ENCODE results near the gene ZNF497. TPM values are rescaled to one million over a fixed set of nuclear protein-coding genes. Genes with fewer than 3 reads are reported as not detected.

Gene ZNF497
- total and polyA plus RNA-seq, 10 of the 15 experiments (the other 5 are each of a cell fraction or from before 2014, with no cell fraction given), result 0.09 to 0.82 (median 0.28) TPM

GRCh38 chr19:58338825-58339558 is 23.6 kb downstream of the ZNF497 start:
- TF ChIP-seq, protein P1, sequence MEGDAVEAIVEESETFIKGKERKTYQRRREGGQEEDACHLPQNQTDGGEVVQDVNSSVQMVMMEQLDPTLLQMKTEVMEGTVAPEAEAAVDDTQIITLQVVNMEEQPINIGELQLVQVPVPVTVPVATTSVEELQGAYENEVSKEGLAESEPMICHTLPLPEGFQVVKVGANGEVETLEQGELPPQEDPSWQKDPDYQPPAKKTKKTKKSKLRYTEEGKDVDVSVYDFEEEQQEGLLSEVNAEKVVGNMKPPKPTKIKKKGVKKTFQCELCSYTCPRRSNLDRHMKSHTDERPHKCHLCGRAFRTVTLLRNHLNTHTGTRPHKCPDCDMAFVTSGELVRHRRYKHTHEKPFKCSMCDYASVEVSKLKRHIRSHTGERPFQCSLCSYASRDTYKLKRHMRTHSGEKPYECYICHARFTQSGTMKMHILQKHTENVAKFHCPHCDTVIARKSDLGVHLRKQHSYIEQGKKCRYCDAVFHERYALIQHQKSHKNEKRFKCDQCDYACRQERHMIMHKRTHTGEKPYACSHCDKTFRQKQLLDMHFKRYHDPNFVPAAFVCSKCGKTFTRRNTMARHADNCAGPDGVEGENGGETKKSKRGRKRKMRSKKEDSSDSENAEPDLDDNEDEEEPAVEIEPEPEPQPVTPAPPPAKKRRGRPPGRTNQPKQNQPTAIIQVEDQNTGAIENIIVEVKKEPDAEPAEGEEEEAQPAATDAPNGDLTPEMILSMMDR (IDR thresholded peaks at IDR 0.05 in 2 of 3, conservative IDR thresholded peaks at IDR 0.05 in 1 of 3; ENCODE audit: control insufficient read depth in 2 of 3, extremely low read depth in 1 of 3, insufficient read depth in 1 of 3, low read depth in 3 of 3, low read length in 3 of 3), result 0 out of 6 replicates have a peak, but pooled peaks of 1 of the 3 experiments have one; percentile 0
- TF ChIP-seq CHD1 (IDR thresholded peaks at IDR 0.05; ENCODE audit: low read depth, low read length), result no peak
- Histone ChIP-seq H3K79me2 (ENCODE audit: control insufficient read depth, insufficient read depth, low read length) (no peaks in the 10 kb centered on the region), H4K20me1 (ENCODE audit: control insufficient read depth, insufficient read depth) (no peaks in the 10 kb centered on the region; the same call in 1 of the 2 replicates), H3K27me3 (replicated peaks in 1 of 2; ENCODE audit: control insufficient read depth in 2 of 2, insufficient read depth in 2 of 2, low read length in 1 of 2) (no peaks in the 10 kb centered on the region), H3K4me3 (no peak overlapping the region), H2AFZ (ENCODE audit: control insufficient read depth, low read depth, low read length) (no peak overlapping the region), H3K36me3 (ENCODE audit: control insufficient read depth in 2 of 2, insufficient read depth in 2 of 2, low read length in 1 of 2) (peaks cover 7 to 11% of the 10 kb centered on the region in 2 experiments; a peak in 3 of 4 replicates), H3K27ac (ENCODE audit: control insufficient read depth, insufficient read depth) (no peak overlapping the region), H3K9me3 (replicated peaks; ENCODE audit: control insufficient read depth, insufficient read depth, low read length) (no peaks in the 10 kb centered on the region; the same call in 2 of the 3 replicates), H3K4me1 (ENCODE audit: control insufficient read depth, insufficient read depth, low read length) (no peaks in the 10 kb centered on the region), H3K9ac (ENCODE audit: control insufficient read depth, insufficient read depth, low read length) (no peak overlapping the region), H3K4me2 (ENCODE audit: control insufficient read depth, insufficient read depth) (no peak overlapping the region)
- no peak for DNase-seq (ENCODE audit: low read depth, low spot score)
- ChIA-PET CTCF (no interaction called here), SMC1A (ENCODE audit: uncharacterized antibody, unreplicated experiment) (no interaction called here), POLR2A (no interaction called here), RAD21 (ENCODE audit: unreplicated experiment) (no interaction called here)
- in situ Hi-C loops (cut with MboI) (no loop called here), intact Hi-C loops (cut with micrococcal nuclease; ENCODE audit: unreplicated experiment) (no loop called here)
- no peak for ATAC-seq
- 92% methylated on average over 29 of the region's 30 CpGs for WGBS (ENCODE audit: insufficient coverage, insufficient replicate concordance, low lambda C conversion rate, missing lambda C conversion rate)
- no peak for FAIRE-seq
- no TSS peak for BruUV-seq (replicated peaks)

GRCh38 chr19:58338336-58338735 is 24.2 kb downstream of the ZNF497 start:
- H3K9ac ChIP-seq (ENCODE audit: control insufficient read depth, insufficient read depth, low read length), result no peak overlapping the region

More at GRCh38 chr19:58338336-58338735, 24.2 kb downstream of the ZNF497 start:
- CTCF ChIA-PET, result no interaction called here
- Histone ChIP-seq H3K79me2 (ENCODE audit: control insufficient read depth, insufficient read depth, low read length) (no peaks in the 10 kb centered on the region), H3K4me3 (no peak overlapping the region), H2AFZ (ENCODE audit: control insufficient read depth, low read depth, low read length) (no peak overlapping the region), H3K27ac (ENCODE audit: control insufficient read depth, insufficient read depth) (no peak overlapping the region), H3K36me3 (ENCODE audit: control insufficient read depth in 2 of 2, insufficient read depth in 2 of 2, low read length in 1 of 2) (peaks cover 7 to 11% of the 10 kb centered on the region in 2 experiments; a peak in 3 of 4 replicates), H4K20me1 (ENCODE audit: control insufficient read depth, insufficient read depth) (no peaks in the 10 kb centered on the region; the same call in 1 of the 2 replicates), H3K4me2 (ENCODE audit: control insufficient read depth, insufficient read depth) (no peak overlapping the region), H3K9me3 (replicated peaks; ENCODE audit: control insufficient read depth, insufficient read depth, low read length) (no peaks in the 10 kb centered on the region; the same call in 2 of the 3 replicates), H3K27me3 (replicated peaks in 1 of 2; ENCODE audit: control insufficient read depth in 2 of 2, insufficient read depth in 2 of 2, low read length in 1 of 2) (no peaks in the 10 kb centered on the region), H3K4me1 (ENCODE audit: control insufficient read depth, insufficient read depth, low read length) (no peaks in the 10 kb centered on the region)
- 96% methylated on average over 11 of the region's 11 CpGs for WGBS (ENCODE audit: insufficient coverage, insufficient replicate concordance, low lambda C conversion rate, missing lambda C conversion rate)
- RAD21 ChIA-PET (ENCODE audit: unreplicated experiment), result no interaction called here
- DNase-seq (ENCODE audit: low read depth, low spot score) (no peak), FAIRE-seq (no peak), ATAC-seq (no peak)
- in situ Hi-C loops (cut with MboI) (no loop called here), intact Hi-C loops (cut with micrococcal nuclease; ENCODE audit: unreplicated experiment) (no loop called here)
- POLR2A ChIA-PET, result no interaction called here
- TF ChIP-seq SRF (IDR thresholded peaks at IDR 0.05; ENCODE audit: low read depth in 2 of 2, low read length in 2 of 2) (no peak), CBFB (IDR thresholded peaks at IDR 0.05; ENCODE audit: low read depth) (no peak)
- BruUV-seq (replicated peaks), result no TSS peak
- SMC1A ChIA-PET (ENCODE audit: uncharacterized antibody, unreplicated experiment), result no interaction called here

All from GM12878 (cell line).